ENCODE results near the gene PSMC3IP.

DNA sequence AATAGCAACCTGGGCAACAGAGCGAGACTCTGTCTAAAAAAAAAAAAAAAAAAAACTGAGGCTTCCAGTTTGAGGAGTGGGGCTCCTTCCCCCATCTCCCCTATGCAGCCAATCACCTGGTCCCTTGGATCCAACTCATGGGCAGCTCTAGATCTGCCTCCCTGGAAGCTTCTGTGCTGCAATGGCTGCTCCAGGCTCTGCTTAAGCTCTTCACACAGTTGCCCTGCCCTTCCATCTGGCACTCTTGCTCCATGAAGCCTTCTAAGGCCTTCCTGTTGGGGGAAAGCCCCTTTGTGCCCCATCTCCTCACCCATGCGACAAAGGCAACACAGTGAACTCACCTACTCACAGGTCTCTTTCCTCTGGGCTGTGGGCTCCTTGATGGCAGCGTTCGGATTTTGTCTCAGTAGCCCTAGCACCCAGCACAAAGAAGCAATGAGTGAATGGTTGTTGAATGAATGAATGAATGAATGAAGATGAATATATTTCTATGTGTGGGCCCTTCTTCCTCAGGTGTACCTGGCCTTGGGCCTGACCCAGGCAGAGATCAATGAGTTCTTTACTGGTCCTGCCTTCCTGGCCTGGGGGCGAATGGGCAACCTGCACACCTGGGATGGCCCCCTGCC is 39.6 kb downstream of the PSMC3IP start:
- no peak for TF ChIP-seq EZH2 (IDR thresholded peaks at IDR 0.05)
- no peak for TF ChIP-seq POLR2AphosphoS5 (IDR thresholded peaks at IDR 0.05; ENCODE audit: borderline replicate concordance, low read depth, low read length)

Data from SK-N-MC (cell line).